Central memory CD8-positive, alpha-beta T cell (primary cell): ENCODE data around the gene HNRNPLL.
"Not testable (repeated sequence)": the region's sequence is repeated elsewhere in the genome, so short reads cannot be mapped to it uniquely, and the experiment has no call there.

ENCODE experiments used
- ATAC-seq: fragments of 150-1000 bp; cut with Tn5 transposase; replicated peaks from 2 replicates; pipeline ENCODE4 v1.10.0; 2022; ENCODE audit warnings: mild to moderate bottlenecking, moderate FRiP score, moderate number of reproducible peaks; ENCODE audit not compliant: poor library complexity, severe bottlenecking; ENCODE audit errors: extremely low read depth
- DNase-seq, 2 donors: peaks; one replicate each; pipeline ENCODE4 v3.0.0; 2021; ENCODE audit warnings: low spot score in 2 of 2
- H3K27ac Mint-ChIP-seq: one replicate; pipeline ENCODE4 v1.8.0; 2022; ENCODE audit warnings: low read depth, mild to moderate bottlenecking, moderate library complexity, mixed read lengths
- H3K27me3 Mint-ChIP-seq: one replicate; pipeline ENCODE4 v1.8.0; 2022; ENCODE audit warnings: mixed read lengths
- H3K36me3 Mint-ChIP-seq: one replicate; pipeline ENCODE4 v1.8.0; 2022; ENCODE audit warnings: mild to moderate bottlenecking, moderate library complexity, mixed read lengths; ENCODE audit not compliant: insufficient read depth
- H3K4me1 Mint-ChIP-seq: one replicate; pipeline ENCODE4 v1.8.0; 2022; ENCODE audit warnings: mixed read lengths
- H3K4me3 Mint-ChIP-seq: one replicate; pipeline ENCODE4 v1.8.0; 2022; ENCODE audit warnings: mild to moderate bottlenecking, moderate library complexity, mixed read lengths
- H3K9me3 Mint-ChIP-seq: one replicate; pipeline ENCODE4 v1.8.0; 2022; ENCODE audit warnings: mixed read lengths

Gene HNRNPLL

GRCh38 chr2:38602732-38603401, at the start of gene HNRNPLL:
Gene HNRNPLL (minus strand): TSS chr2:38602928. CDS start chr2:38602626, 302 bp downstream.
- peak within 1 kb of the TSS; percentile 97 for H3K4me3 Mint-ChIP-seq
- ATAC-seq (peak; percentile 72), DNase-seq (peak; percentile 82 to 84)
- H3K27ac Mint-ChIP-seq: peak within 1 kb of the TSS; percentile 88
- peaks cover 35% of the 10 kb centered on the region for H3K36me3 Mint-ChIP-seq
- no peaks in the 10 kb centered on the region for H3K27me3 Mint-ChIP-seq
- H3K4me1 Mint-ChIP-seq: peaks cover 45% of the 10 kb centered on the region
- H3K9me3 Mint-ChIP-seq: no peaks in the 10 kb centered on the region

GRCh38 chr2:38650717-38651116, 48.0 kb upstream of the HNRNPLL start:
- peaks cover 48% of the 10 kb centered on the region for H3K4me1 Mint-ChIP-seq
- H3K9me3 Mint-ChIP-seq: no peaks in the 10 kb centered on the region
- H3K27ac Mint-ChIP-seq: no peak overlapping the region

GRCh38 chr2:38650012-38650411, 47.3 kb upstream of the HNRNPLL start:
- Mint-ChIP-seq H3K27ac (no peak overlapping the region), H3K27me3 (no peaks in the 10 kb centered on the region), H3K36me3 (peaks cover 6% of the 10 kb centered on the region), H3K9me3 (no peaks in the 10 kb centered on the region), H3K4me1 (peaks cover 42% of the 10 kb centered on the region), H3K4me3 (no peak overlapping the region)
- no peak for DNase-seq
- no peak for ATAC-seq

More at GRCh38 chr2:38650717-38651116, 48.0 kb upstream of the HNRNPLL start:
- no peak for ATAC-seq
- Mint-ChIP-seq H3K36me3 (peaks cover 6% of the 10 kb centered on the region), H3K27me3 (no peaks in the 10 kb centered on the region), H3K4me3 (no peak overlapping the region)
- no peak for DNase-seq

- Mint-ChIP-seq H3K4me1 (peaks cover 35% of the 10 kb centered on the region), H3K27ac (no peak overlapping the region), H3K9me3 (no peaks in the 10 kb centered on the region), H3K4me3 (no peak overlapping the region), H3K36me3 (peaks cover 4% of the 10 kb centered on the region), H3K27me3 (no peaks in the 10 kb centered on the region)
- no peak for ATAC-seq
- DNase-seq: no peak
Observed at GRCh38 chr2:38649176-38649728, 46.5 kb upstream of the HNRNPLL start.

- peak overlapping the region; percentile 51 for H3K4me3 Mint-ChIP-seq
- no peak for ATAC-seq
Observed at GRCh38 chr2:38648107-38648761, 45.5 kb upstream of the HNRNPLL start.

GRCh38 chr2:38643683-38644511, 41.2 kb upstream of the HNRNPLL start:
- H3K9me3 Mint-ChIP-seq, H3K27me3 Mint-ChIP-seq, H3K36me3 Mint-ChIP-seq, DNase-seq: not testable (repeated sequence)
- Mint-ChIP-seq H3K27ac (peak overlapping the region; percentile 75), H3K4me1 (peaks cover 24% of the 10 kb centered on the region), H3K4me3 (peak overlapping the region; percentile 52)
- peak; percentile 78 for ATAC-seq

More at GRCh38 chr2:38648107-38648761, 45.5 kb upstream of the HNRNPLL start:
- no peak for DNase-seq
- Mint-ChIP-seq H3K9me3 (no peaks in the 10 kb centered on the region), H3K4me1 (peaks cover 32% of the 10 kb centered on the region), H3K36me3 (peaks cover 4% of the 10 kb centered on the region), H3K27ac (peak overlapping the region; percentile 30), H3K27me3 (no peaks in the 10 kb centered on the region)

- peaks cover 19% of the 10 kb centered on the region for H3K4me1 Mint-ChIP-seq
Observed at GRCh38 chr2:38643021-38643671, 40.4 kb upstream of the HNRNPLL start.

GRCh38 chr2:38642373-38643017, 39.8 kb upstream of the HNRNPLL start:
- H3K9me3 Mint-ChIP-seq, ATAC-seq, DNase-seq, H3K4me3 Mint-ChIP-seq, H3K36me3 Mint-ChIP-seq, H3K27ac Mint-ChIP-seq, H3K27me3 Mint-ChIP-seq: not testable (repeated sequence)
- peaks cover 12% of the 10 kb centered on the region for H3K4me1 Mint-ChIP-seq

More at GRCh38 chr2:38643021-38643671, 40.4 kb upstream of the HNRNPLL start:
- Mint-ChIP-seq H3K4me3 (peak overlapping the region; percentile 52), H3K9me3 (no peaks in the 10 kb centered on the region), H3K27ac (peak overlapping the region; percentile 75), H3K36me3 (peaks cover 4% of the 10 kb centered on the region), H3K27me3 (no peaks in the 10 kb centered on the region)
- ATAC-seq (no peak), DNase-seq (no peak)

- peaks cover 5% of the 10 kb centered on the region for H3K9me3 Mint-ChIP-seq
- no peaks in the 10 kb centered on the region for H3K27me3 Mint-ChIP-seq
- no peak for ATAC-seq
- H3K27ac Mint-ChIP-seq: no peak overlapping the region
- DNase-seq: no peak
- no peak overlapping the region for H3K4me3 Mint-ChIP-seq
- H3K36me3 Mint-ChIP-seq: peaks cover 2% of the 10 kb centered on the region
- H3K4me1 Mint-ChIP-seq: peaks cover 14% of the 10 kb centered on the region
Observed at GRCh38 chr2:38636069-38636468, 33.3 kb upstream of the HNRNPLL start.

GRCh38 chr2:38635139-38635538, 32.4 kb upstream of the HNRNPLL start:
- no peak for DNase-seq
- peaks cover 2% of the 10 kb centered on the region for H3K36me3 Mint-ChIP-seq
- no peaks in the 10 kb centered on the region for H3K27me3 Mint-ChIP-seq
- H3K9me3 Mint-ChIP-seq: peaks cover 5% of the 10 kb centered on the region
- H3K4me1 Mint-ChIP-seq: peaks cover 14% of the 10 kb centered on the region
- H3K27ac Mint-ChIP-seq: no peak overlapping the region
- H3K4me3 Mint-ChIP-seq: no peak overlapping the region
- no peak for ATAC-seq

- Mint-ChIP-seq H3K9me3 (peaks cover 9% of the 10 kb centered on the region), H3K36me3 (peaks cover 2% of the 10 kb centered on the region), H3K4me1 (peaks cover 14% of the 10 kb centered on the region), H3K27me3 (no peaks in the 10 kb centered on the region), H3K27ac (no peak overlapping the region), H3K4me3 (no peak overlapping the region)
- DNase-seq (no peak), ATAC-seq (no peak)
Observed at GRCh38 chr2:38634684-38635083, 32.0 kb upstream of the HNRNPLL start.
